ENCODE measurements around the gene LRIG2.

The LRIG2 gene

GRCh38 chr1:113178522-113178921, 105.5 kb downstream of the LRIG2 start:
- no peak for FAIRE-seq
